ENCODE measurements around the gene ATP6V0A1. TPM values are rescaled to one million over a fixed set of nuclear protein-coding genes. Genes with fewer than 3 reads are reported as not detected.
"Not testable (repeated sequence)": the region's sequence is repeated elsewhere in the genome, so short reads cannot be mapped to it uniquely, and the experiment has no call there.

Gene ATP6V0A1
- total RNA-seq, 1 donor from 2014 or later = 109 TPM

DNA sequence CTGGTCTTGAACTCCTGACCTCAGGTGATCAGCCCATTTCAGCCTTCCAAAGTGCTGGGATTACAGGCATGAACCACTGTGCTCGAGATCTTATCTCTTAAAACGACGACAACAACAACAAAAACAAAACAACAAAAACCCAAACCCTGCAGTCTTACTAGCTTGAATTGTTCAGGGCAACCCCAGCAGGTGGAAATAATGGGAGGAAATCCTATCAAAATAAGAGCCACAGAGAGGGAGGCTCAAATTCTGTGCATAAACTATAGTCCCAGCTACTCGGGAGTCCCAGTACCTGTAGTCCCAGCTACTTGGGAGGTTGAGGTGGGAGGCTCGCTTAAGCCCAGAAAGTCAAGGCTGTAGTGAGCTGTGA, 16.5 kb upstream of the ATP6V0A1 start:
- Histone ChIP-seq H3K4me1 (no peaks in the 10 kb centered on the region), H3K36me3 (no peaks in the 10 kb centered on the region), H3K9me3 (no peaks in the 10 kb centered on the region), H3K4me3 (no peak overlapping the region), H3K27ac (no peak overlapping the region), H3K27me3 (no peaks in the 10 kb centered on the region)
- TF ChIP-seq, protein P1, sequence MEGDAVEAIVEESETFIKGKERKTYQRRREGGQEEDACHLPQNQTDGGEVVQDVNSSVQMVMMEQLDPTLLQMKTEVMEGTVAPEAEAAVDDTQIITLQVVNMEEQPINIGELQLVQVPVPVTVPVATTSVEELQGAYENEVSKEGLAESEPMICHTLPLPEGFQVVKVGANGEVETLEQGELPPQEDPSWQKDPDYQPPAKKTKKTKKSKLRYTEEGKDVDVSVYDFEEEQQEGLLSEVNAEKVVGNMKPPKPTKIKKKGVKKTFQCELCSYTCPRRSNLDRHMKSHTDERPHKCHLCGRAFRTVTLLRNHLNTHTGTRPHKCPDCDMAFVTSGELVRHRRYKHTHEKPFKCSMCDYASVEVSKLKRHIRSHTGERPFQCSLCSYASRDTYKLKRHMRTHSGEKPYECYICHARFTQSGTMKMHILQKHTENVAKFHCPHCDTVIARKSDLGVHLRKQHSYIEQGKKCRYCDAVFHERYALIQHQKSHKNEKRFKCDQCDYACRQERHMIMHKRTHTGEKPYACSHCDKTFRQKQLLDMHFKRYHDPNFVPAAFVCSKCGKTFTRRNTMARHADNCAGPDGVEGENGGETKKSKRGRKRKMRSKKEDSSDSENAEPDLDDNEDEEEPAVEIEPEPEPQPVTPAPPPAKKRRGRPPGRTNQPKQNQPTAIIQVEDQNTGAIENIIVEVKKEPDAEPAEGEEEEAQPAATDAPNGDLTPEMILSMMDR (IDR thresholded peaks at IDR 0.05) = no peak
- no peak for DNase-seq
- intact Hi-C loops (cut with DNase I) = no loop called here
- no peak for ATAC-seq

- H3K27ac ChIP-seq; ATAC-seq; H3K9me3 ChIP-seq; H3K27me3 ChIP-seq; DNase-seq; H3K36me3 ChIP-seq; intact Hi-C loops (cut with DNase I); H3K4me1 ChIP-seq; H3K4me3 ChIP-seq: not testable (repeated sequence)
These were observed 9.5 kb upstream of the ATP6V0A1 start for GRCh38 chr17:42449176-42449575.

- H3K36me3 ChIP-seq; H3K4me1 ChIP-seq; ATAC-seq; H3K9me3 ChIP-seq; DNase-seq; H3K4me3 ChIP-seq; intact Hi-C loops (cut with DNase I); H3K27me3 ChIP-seq; H3K27ac ChIP-seq: not testable (repeated sequence)
These were observed 8.8 kb upstream of the ATP6V0A1 start for GRCh38 chr17:42449838-42450237.

DNA sequence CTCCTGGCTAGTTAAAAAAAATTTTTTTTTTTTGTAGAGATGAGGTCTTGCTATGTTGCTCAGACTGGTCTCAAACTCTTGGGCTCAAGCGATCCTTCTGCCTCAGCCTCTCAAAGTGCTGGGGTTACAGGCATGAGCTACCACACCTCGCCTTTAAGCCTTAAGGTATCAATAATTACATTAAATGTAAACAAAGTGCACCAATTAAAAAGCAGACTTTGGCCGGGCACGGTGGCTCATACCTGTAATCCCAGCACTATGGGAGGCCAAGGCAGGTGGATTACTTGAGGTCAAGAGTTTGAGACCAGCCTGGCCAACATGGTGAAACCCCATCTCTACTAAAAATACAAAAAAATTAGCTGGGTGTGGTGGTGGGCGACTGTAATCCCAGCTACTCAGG, 7.4 kb upstream of the ATP6V0A1 start:
- peaks cover 14% of the 10 kb centered on the region for H3K4me1 ChIP-seq
- H3K27me3 ChIP-seq; H3K36me3 ChIP-seq; H3K9me3 ChIP-seq; H3K27ac ChIP-seq; intact Hi-C loops (cut with DNase I); H3K4me3 ChIP-seq; ATAC-seq; DNase-seq: not testable (repeated sequence)

DNA sequence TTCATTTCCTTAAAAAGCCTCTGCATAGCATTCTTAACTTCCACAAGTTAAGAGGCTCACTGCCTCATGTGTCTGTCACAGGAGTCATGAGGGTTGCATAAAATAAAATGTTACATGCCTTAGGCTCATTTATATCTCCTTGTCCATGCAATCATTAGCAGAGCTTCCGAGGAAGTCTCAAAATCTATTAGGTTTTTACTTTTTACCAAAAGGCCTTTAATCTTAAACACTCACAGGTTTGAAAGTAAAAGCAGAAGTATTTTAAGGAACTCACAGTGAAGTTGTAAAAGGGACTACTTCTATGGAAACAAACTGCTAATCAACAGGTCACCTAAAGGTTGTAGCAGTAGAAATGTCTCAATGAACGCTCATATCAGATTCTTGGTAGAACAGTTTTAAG, 5.2 kb upstream of the ATP6V0A1 start:
- H3K27ac ChIP-seq = no peak overlapping the region
- H3K9me3 ChIP-seq = no peaks in the 10 kb centered on the region
- intact Hi-C loops (cut with DNase I) = no loop called here
- H3K4me3 ChIP-seq = no peak overlapping the region
- ATAC-seq = no peak
- H3K4me1 ChIP-seq = peaks cover 32% of the 10 kb centered on the region
- TF ChIP-seq, protein P1 (IDR thresholded peaks at IDR 0.05) = no peak
- DNase-seq = no peak
- no peaks in the 10 kb centered on the region for H3K36me3 ChIP-seq
- H3K27me3 ChIP-seq = no peaks in the 10 kb centered on the region

GRCh38 chr17:42454987-42455386, 3.7 kb upstream of the ATP6V0A1 start:
- ATAC-seq = not testable (repeated sequence)

DNA sequence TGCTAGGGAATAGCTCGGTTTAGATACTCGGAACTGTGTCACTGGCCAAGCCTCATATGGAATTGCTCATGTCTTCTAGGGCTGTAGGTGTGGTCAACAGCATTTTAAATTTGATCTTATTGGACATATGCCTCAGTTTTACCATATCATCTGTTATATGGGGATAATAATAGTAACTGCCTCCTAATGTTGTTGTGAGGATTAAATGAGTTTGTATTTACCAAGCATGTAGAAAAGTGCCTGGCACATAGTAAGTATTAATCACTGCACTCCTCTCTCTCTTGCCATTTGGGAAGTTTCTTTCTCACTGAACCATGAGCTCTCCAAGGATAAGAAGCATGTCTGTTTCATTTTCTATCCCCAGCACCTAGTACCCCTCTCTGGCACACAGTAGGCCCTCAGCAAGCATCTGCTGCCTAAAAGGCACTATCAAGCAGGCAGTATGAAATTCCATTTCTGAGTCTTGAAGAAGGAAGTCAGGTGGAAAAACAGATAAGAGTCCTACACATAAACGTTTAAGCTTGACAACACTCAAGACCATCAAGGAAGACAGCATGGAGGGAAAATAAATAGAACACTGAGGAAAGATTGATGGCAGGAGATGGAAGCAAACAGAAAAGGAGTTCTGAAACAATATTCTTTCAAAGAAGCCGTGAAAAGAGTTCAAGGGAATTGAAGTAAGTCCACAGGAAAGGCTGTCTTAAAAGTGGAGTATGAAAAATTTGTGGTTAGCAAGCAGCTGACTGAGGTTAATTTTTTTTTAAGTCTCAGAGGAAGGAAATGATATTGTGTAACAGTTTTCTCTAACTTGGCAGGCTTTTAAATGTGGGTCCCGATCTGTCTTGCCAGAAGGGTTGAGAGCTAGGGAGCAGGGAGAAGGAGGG, 2.2 kb upstream of the ATP6V0A1 start:
- H3K36me3 ChIP-seq = peaks cover 6% of the 10 kb centered on the region
- H3K27me3 ChIP-seq = no peaks in the 10 kb centered on the region
- ATAC-seq (peak; percentile 37), DNase-seq (no peak)
- H3K4me1 ChIP-seq = peaks cover 46% of the 10 kb centered on the region
- H3K4me3 ChIP-seq = peak overlapping the region; percentile 12
- H3K27ac ChIP-seq = peak overlapping the region; percentile 90
- intact Hi-C loops (cut with DNase I) = no loop called here
- TF ChIP-seq, protein P1 (IDR thresholded peaks at IDR 0.05) = no peak
- no peaks in the 10 kb centered on the region for H3K9me3 ChIP-seq

More at GRCh38 chr17:42454987-42455386, 3.7 kb upstream of the ATP6V0A1 start:
- H3K9me3 ChIP-seq; H3K27ac ChIP-seq; H3K4me3 ChIP-seq; H3K27me3 ChIP-seq; H3K36me3 ChIP-seq; intact Hi-C loops (cut with DNase I); DNase-seq: not testable (repeated sequence)
- peaks cover 34% of the 10 kb centered on the region for H3K4me1 ChIP-seq

All from upper lobe of right lung (tissue), 1 donor.